ENCODE results near the gene CYP27B1. TPM values are rescaled to one million over a fixed set of nuclear protein-coding genes. Genes with fewer than 3 reads are reported as not detected.

Gene CYP27B1
- total RNA-seq, 4 donors from 2014 or later: 0.27 to 0.57 (median 0.31) TPM; not detected in 1

GRCh38 chr12:57752668-57753000 lies 14.2 kb downstream of the CYP27B1 start:
- Histone ChIP-seq H3K27me3 (no peaks in the 10 kb centered on the region), H3K27ac (peak overlapping the region; percentile 7 to 94 (median 82)), H3K9me3 (no peaks in the 10 kb centered on the region), H3K4me3 (peak overlapping the region; percentile 17 to 72), H3K36me3 (peaks cover 0 to 36% of the 10 kb centered on the region in 2 donors), H3K4me1 (peaks cover 2 to 51% (median 17%) of the 10 kb centered on the region in 3 donors)
- no peak for ATAC-seq
- WGBS, 2 donors (ENCODE audit: low coverage in 1 of 2): 6 to 20% methylated on average over 1 to 4 of the region's 5 CpGs
- TF ChIP-seq CTCF (IDR thresholded peaks at IDR 0.05): peak in 1 of 4 experiments; percentile 24
- TF ChIP-seq POLR2A (IDR thresholded peaks at IDR 0.05): no peak
- TF ChIP-seq EP300 (IDR thresholded peaks at IDR 0.05): no peak
- TF ChIP-seq POLR2AphosphoS5 (IDR thresholded peaks at IDR 0.05): no peak

DNA sequence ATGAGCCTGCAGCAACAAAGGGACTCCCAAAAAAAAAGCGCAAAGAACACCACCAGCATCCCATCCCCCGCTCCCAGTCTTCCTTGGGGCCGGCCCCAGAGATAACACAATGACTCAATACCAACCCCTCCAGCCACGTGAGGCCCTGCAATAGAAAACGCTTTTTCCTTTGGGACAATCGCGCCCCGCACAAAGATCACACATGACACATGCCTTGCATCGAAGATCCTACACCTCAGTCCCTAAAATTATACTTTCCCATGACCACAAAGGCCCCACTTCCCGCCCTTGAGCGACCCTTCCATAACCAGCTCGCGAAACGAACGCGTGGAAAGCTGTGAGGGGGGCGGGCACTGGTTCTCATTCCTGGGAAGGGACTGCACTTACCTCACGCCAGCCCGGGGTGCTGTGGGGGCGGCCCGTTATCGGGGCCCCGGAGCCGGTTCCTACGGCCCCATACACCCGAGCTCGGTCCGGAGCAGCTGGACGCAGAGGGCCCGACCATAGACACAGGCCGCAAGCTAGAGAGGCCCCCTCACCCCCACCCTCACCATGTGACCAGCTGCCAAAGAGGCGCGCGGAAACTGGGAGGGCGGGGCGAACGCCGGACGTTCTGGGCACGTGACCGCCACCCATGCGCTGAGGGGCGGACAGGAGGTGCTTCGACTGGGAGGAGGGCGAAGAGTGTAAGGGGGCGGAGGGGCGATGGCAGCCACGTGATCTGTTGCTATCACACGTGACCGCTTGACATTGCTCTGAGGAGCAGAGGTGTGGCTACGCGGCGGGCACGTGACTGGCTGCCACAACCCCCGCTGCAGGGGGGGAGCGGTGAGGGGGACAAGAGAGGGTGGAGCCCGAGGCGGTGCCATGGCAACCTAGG lies 14.8 kb downstream of the CYP27B1 start, which contains the start of gene CDK4:
Gene CDK4 (minus strand): TSS at position 523 of the 880 bp plus-strand sequence. CDS start 593 bp downstream, outside the sequence.
- Histone ChIP-seq H3K27me3 (no peaks in the 10 kb centered on the region), H3K36me3 (peaks cover 0 to 37% of the 10 kb centered on the region in 2 donors), H3K4me1 (peaks cover 2 to 51% (median 17%) of the 10 kb centered on the region in 3 donors), H3K27ac (peak within 1 kb of the TSS; percentile 80 to 94 (median 87)), H3K4me3 (peak within 1 kb of the TSS; percentile 72 to 86), H3K9me3 (no peaks in the 10 kb centered on the region)
- peak; percentile 83 for TF ChIP-seq POLR2AphosphoS5 (IDR thresholded peaks at IDR 0.05)
- TF ChIP-seq POLR2A (IDR thresholded peaks at IDR 0.05): peak; percentile 47 to 66
- no peak for TF ChIP-seq CTCF (IDR thresholded peaks at IDR 0.05)
- 0 to 1% methylated on average over 14 to 20 of the region's 58 CpGs for WGBS, 2 donors (ENCODE audit: low coverage in 1 of 2)
- ATAC-seq: peak; percentile 92

DNA sequence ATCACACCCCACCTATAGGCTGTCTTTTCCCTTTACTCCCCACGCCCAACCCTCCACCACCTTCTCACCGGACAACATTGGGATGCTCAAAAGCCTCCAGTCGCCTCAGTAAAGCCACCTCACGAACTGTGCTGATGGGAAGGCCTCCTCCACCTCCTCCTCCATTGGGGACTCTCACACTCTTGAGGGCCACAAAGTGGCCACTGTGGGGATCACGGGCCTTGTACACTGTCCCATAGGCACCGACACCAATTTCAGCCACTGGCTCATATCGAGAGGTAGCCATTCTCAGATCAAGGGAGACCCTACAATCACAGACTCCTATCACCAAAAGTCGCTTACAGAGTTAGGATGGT lies 15.5 kb downstream of the CYP27B1 start:
- H3K4me1 ChIP-seq: peaks cover 2 to 46% (median 16%) of the 10 kb centered on the region in 3 donors
- no peaks in the 10 kb centered on the region for H3K27me3 ChIP-seq
- 15 to 21% methylated on average over 4 to 5 of the region's 8 CpGs for WGBS, 2 donors (ENCODE audit: low coverage in 1 of 2)
- ATAC-seq: no peak
- peak overlapping the region; percentile 72 to 86 for H3K4me3 ChIP-seq
- H3K9me3 ChIP-seq: no peaks in the 10 kb centered on the region
- H3K27ac ChIP-seq: peak overlapping the region; percentile 80 to 94 (median 87)
- no peak for TF ChIP-seq EP300 (IDR thresholded peaks at IDR 0.05)
- no peak for TF ChIP-seq POLR2AphosphoS5 (IDR thresholded peaks at IDR 0.05)
- H3K36me3 ChIP-seq: peaks cover 0 to 42% of the 10 kb centered on the region in 2 donors

GRCh38 chr12:57750561-57751431 lies 16.1 kb downstream of the CYP27B1 start:
- no peak for TF ChIP-seq CTCF (IDR thresholded peaks at IDR 0.05)
- TF ChIP-seq EP300 (IDR thresholded peaks at IDR 0.05): no peak
- Histone ChIP-seq H3K4me1 (peaks cover 2 to 46% (median 12%) of the 10 kb centered on the region in 3 donors), H3K9me3 (no peaks in the 10 kb centered on the region), H3K36me3 (peaks cover 0 to 42% of the 10 kb centered on the region in 2 donors), H3K27ac (peak overlapping the region in 3 of 4 donors; percentile 87 to 94 (median 87)), H3K4me3 (peak overlapping the region in 1 of 2 donors; percentile 72), H3K27me3 (no peaks in the 10 kb centered on the region)
- WGBS, 2 donors (ENCODE audit: low coverage in 1 of 2): 84 to 86% methylated on average over 9 to 10 of the region's 15 CpGs
- ATAC-seq: no peak

- ATAC-seq: no peak
- Histone ChIP-seq H3K9me3 (no peaks in the 10 kb centered on the region), H3K27me3 (no peaks in the 10 kb centered on the region), H3K36me3 (peaks cover 0 to 42% of the 10 kb centered on the region in 2 donors), H3K4me1 (peaks cover 2 to 46% (median 16%) of the 10 kb centered on the region in 3 donors), H3K4me3 (no peak overlapping the region), H3K27ac (no peak overlapping the region)
- WGBS, 2 donors (ENCODE audit: low coverage in 1 of 2): 71% methylated on average over 3 of the region's 5 CpGs; no CpG with 5 or more reads in 1 of the 2 donors
- TF ChIP-seq POLR2A (IDR thresholded peaks at IDR 0.05): no peak
These were observed 17.8 kb downstream of the CYP27B1 start for GRCh38 chr12:57749061-57749460.

All from gastroesophageal sphincter (tissue), 4 donors.